Activated CD8-positive, alpha-beta T cell treated with anti-CD3 and anti-CD28 coated beads for 36 hours (primary cell): Measurements from ENCODE around the gene RFC4. TPM values are rescaled to one million over a fixed set of nuclear protein-coding genes. Genes with fewer than 3 reads are reported as not detected.
A peak's percentile ranks its signal among the peaks of the same experiment; 100 is the strongest.
"Not testable (repeated sequence)": the region's sequence is repeated elsewhere in the genome, so short reads cannot be mapped to it uniquely, and the experiment has no call there.

Experiments used
- ATAC-seq: fragments of 200-7000 bp; cut with Tn5 transposase; one replicate; pipeline ENCODE4 v1.10.0; 2021; ENCODE audit warnings: mild to moderate bottlenecking, moderate library complexity
- CTCF ChIA-PET: fragments of 350-600 bp; sonication (Branson Sonifier 250); formaldehyde crosslinking; loops from one replicate; lab custom pipeline; 2021; ENCODE audit warnings: antibody characterized with exemption; lab: Charles Lee
- POLR2A ChIA-PET: fragments of 350-600 bp; sonication (Branson Sonifier 250); formaldehyde crosslinking; loops from one replicate; lab custom pipeline; 2021; ENCODE audit warnings: antibody characterized with exemption; lab: Charles Lee
- DNase-seq: peaks from one replicate; pipeline ENCODE4 v3.0.0-alpha.2; 2020
- H3K27ac Mint-ChIP-seq: one replicate; pipeline ENCODE4 v1.8.0; 2021; ENCODE audit warnings: mild to moderate bottlenecking, mixed read lengths
- H3K27me3 Mint-ChIP-seq: one replicate; pipeline ENCODE4 v1.8.0; 2021; ENCODE audit warnings: mixed read lengths
- H3K36me3 Mint-ChIP-seq: one replicate; pipeline ENCODE4 v1.8.0; 2021; ENCODE audit warnings: low read depth, mixed read lengths
- H3K4me1 Mint-ChIP-seq: one replicate; pipeline ENCODE4 v1.8.0; 2021; ENCODE audit warnings: low read depth, mixed read lengths
- H3K4me3 Mint-ChIP-seq: one replicate; pipeline ENCODE4 v1.8.0; 2021; ENCODE audit warnings: mild to moderate bottlenecking, moderate library complexity, mixed read lengths
- H3K9me3 Mint-ChIP-seq: one replicate; pipeline ENCODE4 v1.8.0; 2021; ENCODE audit warnings: mixed read lengths
- intact Hi-C: fragments of 100-400 bp; cut with micrococcal nuclease; formaldehyde crosslinking; loops from one replicate; pipeline ENCODE4 v1.10.0; 2022
- total RNA-seq, 2 experiments: library from RNA; stranded (reverse); gene quantifications; one replicate each; pipeline ENCODE4 v1.2.3, GENCODE V29; 2021
- TF ChIP-seq, protein P1 (sequence below): fragments of 200-600 bp; IDR thresholded peaks from one replicate; pipeline ENCODE4 v1.8.0; 2022; ENCODE audit warnings: antibody characterized with exemption, mild to moderate bottlenecking

The RFC4 gene
- total RNA-seq, 2 experiments from 2014 or later: 110 to 125 TPM

DNA sequence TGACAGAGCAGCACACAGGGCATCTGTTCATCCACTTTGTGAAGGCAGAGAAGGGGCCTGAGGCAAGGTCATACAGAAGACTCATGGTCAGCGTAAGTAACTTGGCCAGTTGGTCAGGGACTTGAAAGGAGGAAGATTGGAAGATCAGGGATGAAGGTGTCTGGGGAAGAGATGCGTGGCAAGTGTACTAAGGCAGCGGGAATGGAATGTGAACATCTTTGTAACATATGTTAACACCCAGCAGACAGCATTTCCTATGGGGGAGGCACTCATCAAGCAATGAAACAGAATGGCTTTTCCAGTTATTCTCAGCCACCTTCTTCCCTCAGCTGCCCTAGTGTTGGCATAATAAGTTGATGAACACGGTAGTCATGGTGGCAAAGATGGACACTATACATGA is 7.8 kb upstream of the RFC4 start:
- no peaks in the 10 kb centered on the region for H3K9me3 Mint-ChIP-seq
- CTCF ChIA-PET: interaction anchor here (1.2 to 1.4 kb wide), 2 partner anchors 11 to 21 kb away, joined by 3 read pairs; no protein-coding TSS in a partner anchor
- peaks cover 1% of the 10 kb centered on the region for H3K27me3 Mint-ChIP-seq
- intact Hi-C loops: no loop called here
- no peak overlapping the region for H3K4me3 Mint-ChIP-seq
- no peak overlapping the region for H3K27ac Mint-ChIP-seq
- POLR2A ChIA-PET: interaction anchor here (0.7 to 0.9 kb wide), 2 partner anchors 31 to 126 kb away, joined by 3 read pairs; partner anchors contain the start of gene EIF4A2
- H3K36me3 Mint-ChIP-seq: peaks cover 2% of the 10 kb centered on the region
- TF ChIP-seq, protein P1, sequence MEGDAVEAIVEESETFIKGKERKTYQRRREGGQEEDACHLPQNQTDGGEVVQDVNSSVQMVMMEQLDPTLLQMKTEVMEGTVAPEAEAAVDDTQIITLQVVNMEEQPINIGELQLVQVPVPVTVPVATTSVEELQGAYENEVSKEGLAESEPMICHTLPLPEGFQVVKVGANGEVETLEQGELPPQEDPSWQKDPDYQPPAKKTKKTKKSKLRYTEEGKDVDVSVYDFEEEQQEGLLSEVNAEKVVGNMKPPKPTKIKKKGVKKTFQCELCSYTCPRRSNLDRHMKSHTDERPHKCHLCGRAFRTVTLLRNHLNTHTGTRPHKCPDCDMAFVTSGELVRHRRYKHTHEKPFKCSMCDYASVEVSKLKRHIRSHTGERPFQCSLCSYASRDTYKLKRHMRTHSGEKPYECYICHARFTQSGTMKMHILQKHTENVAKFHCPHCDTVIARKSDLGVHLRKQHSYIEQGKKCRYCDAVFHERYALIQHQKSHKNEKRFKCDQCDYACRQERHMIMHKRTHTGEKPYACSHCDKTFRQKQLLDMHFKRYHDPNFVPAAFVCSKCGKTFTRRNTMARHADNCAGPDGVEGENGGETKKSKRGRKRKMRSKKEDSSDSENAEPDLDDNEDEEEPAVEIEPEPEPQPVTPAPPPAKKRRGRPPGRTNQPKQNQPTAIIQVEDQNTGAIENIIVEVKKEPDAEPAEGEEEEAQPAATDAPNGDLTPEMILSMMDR: no peak
- ATAC-seq (no peak), DNase-seq (no peak)
- peaks cover 6% of the 10 kb centered on the region for H3K4me1 Mint-ChIP-seq

DNA sequence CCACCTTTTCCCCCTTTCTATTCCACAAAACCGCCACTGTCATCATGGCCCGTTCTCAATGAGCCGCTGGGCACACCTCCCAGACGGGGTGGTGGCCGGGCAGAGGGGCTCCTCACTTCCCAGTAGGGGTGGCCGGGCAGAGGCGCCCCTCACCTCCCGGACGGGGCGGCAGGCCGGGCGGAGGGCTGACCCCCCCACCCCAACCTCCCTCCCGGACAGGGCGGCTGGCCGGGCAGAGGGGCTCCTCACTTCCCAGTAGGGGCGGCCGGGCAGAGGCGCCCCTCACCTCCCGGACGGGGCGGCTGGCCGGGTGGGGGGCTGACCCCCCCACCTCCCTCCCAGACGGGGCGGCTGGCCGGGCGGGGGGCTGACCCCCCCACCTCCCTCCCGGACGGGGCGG is 5.0 kb upstream of the RFC4 start:
- not testable (repeated sequence) for H3K4me3 Mint-ChIP-seq

DNA sequence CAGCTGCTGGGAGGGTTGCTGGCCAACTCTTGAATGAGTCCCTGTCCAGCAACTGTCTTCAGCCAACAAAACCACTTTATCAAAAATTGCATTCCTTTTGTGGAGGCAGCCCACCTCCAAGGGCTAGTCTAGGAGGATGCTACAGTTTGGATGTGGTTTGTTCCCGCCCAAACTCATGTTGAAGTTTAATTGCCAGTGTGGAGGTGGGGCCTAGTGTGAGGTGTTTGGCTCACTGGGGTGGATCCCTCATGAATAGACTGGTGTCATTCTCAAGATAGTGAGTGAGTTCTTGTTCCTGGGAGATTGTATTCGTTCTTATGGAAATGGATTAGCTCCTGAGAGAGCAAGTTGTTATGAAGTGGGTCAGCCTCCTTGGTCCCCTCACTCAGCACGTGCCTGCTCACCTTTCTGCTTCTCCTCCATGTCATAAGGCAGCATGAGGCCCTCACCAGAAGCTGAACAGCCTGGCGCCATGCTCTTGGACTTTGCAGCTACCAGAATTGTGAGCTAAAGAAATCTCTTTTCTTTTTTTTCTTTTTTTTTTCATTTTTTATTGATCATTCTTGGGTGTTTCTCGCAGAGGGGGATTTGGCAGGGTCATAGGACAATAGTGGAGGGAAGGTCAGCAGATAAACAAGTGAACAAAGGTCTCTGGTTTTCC is 4.2 kb upstream of the RFC4 start:
- intact Hi-C loops: no loop called here
- peaks cover 1% of the 10 kb centered on the region for H3K27me3 Mint-ChIP-seq
- CTCF ChIA-PET: interaction anchor here (1.0 to 1.2 kb wide), 2 partner anchors 12 to 39 kb away, joined by 3 to 4 read pairs; no protein-coding TSS in a partner anchor
- no peak for ATAC-seq
- peaks cover 13% of the 10 kb centered on the region for H3K4me1 Mint-ChIP-seq
- H3K36me3 Mint-ChIP-seq: peaks cover 7% of the 10 kb centered on the region
- POLR2A ChIA-PET: interaction anchor here (1.0 to 1.1 kb wide), 2 partner anchors 25 to 27 kb away, joined by 4 to 7 read pairs; partner anchors contain the start of gene EIF4A2
- H3K27ac Mint-ChIP-seq: no peak overlapping the region
- DNase-seq: no peak
- H3K4me3 Mint-ChIP-seq: no peak overlapping the region
- TF ChIP-seq, protein P1: no peak
- H3K9me3 Mint-ChIP-seq: no peaks in the 10 kb centered on the region

More for the DNA sequence above, 5.0 kb upstream of the RFC4 start:
- POLR2A ChIA-PET, H3K9me3 Mint-ChIP-seq, CTCF ChIA-PET, H3K36me3 Mint-ChIP-seq, H3K27ac Mint-ChIP-seq, intact Hi-C loops, ATAC-seq, DNase-seq, H3K27me3 Mint-ChIP-seq: not testable (repeated sequence)
- H3K4me1 Mint-ChIP-seq: peaks cover 14% of the 10 kb centered on the region

DNA sequence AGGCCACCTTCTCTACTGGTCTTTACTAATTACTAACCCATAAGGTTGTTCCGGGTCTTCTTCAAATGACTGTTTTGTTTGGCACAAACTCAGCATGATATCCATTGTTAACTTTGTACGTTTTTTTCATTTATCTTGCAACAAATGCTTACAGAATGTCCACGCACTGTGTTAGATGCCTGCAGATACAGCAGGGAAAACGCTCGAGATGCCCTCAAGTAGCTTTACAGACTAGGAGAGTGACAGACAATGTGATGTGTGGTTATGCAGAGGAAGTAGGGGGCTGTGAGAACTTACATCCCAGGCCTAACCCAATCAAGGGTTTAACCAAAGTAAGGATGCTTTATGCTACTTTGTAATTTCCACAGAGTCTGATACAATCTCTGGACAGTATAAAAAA is 949 bp upstream of the RFC4 start:
- DNase-seq (peak; percentile 41), ATAC-seq (peak; percentile 52)
- TF ChIP-seq, protein P1: no peak
- peak overlapping the region; percentile 95 for H3K4me3 Mint-ChIP-seq
- H3K27me3 Mint-ChIP-seq: no peaks in the 10 kb centered on the region
- H3K4me1 Mint-ChIP-seq: peaks cover 25% of the 10 kb centered on the region
- intact Hi-C loops: loop anchor here (2.0 kb wide), 1 partner anchor 14 kb away; no protein-coding TSS in a partner anchor
- peak overlapping the region; percentile 96 for H3K27ac Mint-ChIP-seq
- H3K36me3 Mint-ChIP-seq: peaks cover 31% of the 10 kb centered on the region
- ChIA-PET CTCF (interaction anchor here (0.7 to 8.1 kb wide), 4 partner anchors 9 to 192 kb away, joined by 3 to 61 read pairs (median 6); no protein-coding TSS in a partner anchor), POLR2A (interaction anchor here (0.6 to 7.5 kb wide), 10 partner anchors 18 to 871 kb away, joined by 3 to 178 read pairs (median 6); partner anchors contain the start of gene EIF4A2)
- no peaks in the 10 kb centered on the region for H3K9me3 Mint-ChIP-seq

DNA sequence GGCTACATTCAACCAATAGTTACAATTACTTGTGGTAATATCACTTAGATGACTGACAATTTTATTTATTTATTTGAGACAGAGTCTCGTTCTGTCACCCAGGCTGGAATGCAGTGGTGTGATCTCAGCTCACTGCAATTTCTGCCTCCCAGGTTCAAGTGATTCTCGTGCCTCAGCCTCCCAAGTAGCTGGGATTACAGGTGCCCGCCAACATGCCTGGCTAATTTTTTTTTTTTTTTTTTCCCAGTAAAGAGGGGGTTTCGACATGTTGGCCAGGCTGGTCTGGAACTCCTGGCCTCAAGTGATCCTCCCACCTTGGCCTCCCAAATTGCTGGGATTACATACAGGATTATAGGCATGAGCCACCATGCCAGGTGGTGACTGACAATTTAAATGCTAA is 2.8 kb downstream of the RFC4 start:
- H3K27me3 Mint-ChIP-seq, ATAC-seq, DNase-seq, H3K27ac Mint-ChIP-seq, H3K9me3 Mint-ChIP-seq, intact Hi-C loops, H3K4me3 Mint-ChIP-seq: not testable (repeated sequence)
- ChIA-PET POLR2A (interaction anchor here (1.6 to 7.5 kb wide), 4 partner anchors 11 to 232 kb away, joined by 3 to 178 read pairs (median 51); partner anchors contain the start of genes DNAJB11 and EIF4A2), CTCF (interaction anchor here (1.1 to 8.1 kb wide), 4 partner anchors 11 to 224 kb away, joined by 3 to 61 read pairs (median 6); no protein-coding TSS in a partner anchor)
- Mint-ChIP-seq H3K36me3 (peaks cover 54% of the 10 kb centered on the region), H3K4me1 (peaks cover 38% of the 10 kb centered on the region)
